DMS 273 (cell line): Measurements from ENCODE around the gene ZNF26.
"Not testable (repeated sequence)": the region's sequence is repeated elsewhere in the genome, so short reads cannot be mapped to it uniquely, and the experiment has no call there.

Experiments
- DNase-seq: peaks from one replicate; lab custom pipeline; 2025; ENCODE audit not compliant: unreplicated experiment; lab: John Stamatoyannopoulos, UW

ZNF26 gene

DNA sequence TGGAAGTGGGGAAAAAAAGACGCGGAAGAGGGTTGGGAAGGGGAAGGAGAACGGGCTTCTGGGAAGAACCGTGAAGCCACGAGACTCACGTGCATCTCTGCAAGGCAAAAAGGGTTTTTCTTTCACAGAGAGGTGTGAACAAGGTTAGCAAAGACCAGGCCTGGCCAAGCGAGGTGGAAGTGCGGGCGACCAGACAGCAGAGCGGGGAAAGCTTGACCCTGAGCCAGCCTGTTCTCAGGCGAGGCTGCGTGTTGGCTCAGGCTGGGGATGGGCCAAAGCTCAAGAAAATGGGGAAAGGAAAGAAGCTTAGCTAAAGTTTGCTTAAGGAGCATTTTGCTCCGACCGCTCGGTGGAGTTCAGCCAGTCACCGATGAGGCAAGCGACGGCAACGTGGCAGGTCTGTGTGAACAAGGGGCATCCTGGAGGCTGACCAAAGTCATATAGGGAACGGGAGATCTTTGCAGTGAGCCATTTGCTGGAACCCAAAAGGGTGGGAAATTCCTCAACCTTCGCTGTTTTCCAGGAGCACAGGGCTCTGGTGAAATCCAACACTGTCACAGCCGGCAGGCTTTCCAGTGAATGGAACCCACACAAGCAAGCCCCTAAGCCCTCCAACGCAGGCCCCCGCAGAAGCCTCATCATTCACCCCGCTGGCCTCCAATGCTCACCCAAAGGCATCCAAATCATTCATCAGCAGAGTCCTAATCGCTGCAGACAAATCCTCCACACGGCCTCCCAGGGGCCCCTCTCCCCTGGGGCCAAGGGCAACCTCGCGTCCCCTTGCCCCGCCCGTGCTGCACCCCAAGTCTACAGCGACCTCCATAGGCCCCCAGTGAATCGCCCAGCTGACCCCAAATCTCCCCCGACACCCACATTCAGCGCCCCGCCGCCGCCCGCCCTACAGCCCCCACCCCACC is 30.8 kb upstream of the ZNF26 start:
- peak; percentile 54 for DNase-seq

DNA sequence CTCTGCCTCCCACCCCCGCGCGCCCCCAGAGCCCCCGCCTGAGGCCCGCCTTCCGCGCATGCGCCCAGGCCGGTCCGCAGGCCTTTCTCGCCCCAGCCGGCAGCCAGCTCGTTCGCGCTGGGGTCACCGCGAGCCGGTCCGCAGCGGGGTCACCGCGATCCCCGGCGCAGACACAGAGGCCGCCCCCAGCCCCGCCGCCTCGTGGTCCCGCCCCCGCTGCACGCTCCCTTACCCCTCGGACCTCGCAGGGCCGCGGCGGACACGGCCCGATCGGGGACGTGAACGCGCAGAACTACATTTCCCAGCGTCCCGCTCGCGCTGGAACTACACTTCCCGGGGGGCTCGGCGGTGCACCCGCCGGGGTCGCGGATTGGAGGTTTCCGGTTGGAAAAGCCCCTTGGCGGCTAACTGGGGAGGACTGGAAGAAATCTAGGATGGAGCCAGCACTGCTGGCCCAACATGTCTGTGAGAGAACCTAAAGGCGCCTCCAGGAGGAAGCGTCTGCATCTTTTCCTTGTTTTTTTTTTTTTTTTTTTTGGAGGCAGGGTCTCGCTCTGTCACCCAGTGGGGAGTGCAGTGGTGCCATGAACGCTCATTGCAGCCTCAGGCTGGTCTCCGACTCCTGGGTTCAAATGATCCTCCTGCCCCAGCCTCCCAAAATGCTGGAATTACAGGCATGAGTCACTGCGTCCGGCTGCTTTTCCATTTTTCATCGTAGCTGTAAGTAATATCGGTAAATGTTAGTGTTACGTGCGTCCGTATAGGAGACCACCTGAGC is 30.0 kb upstream of the ZNF26 start, which contains the start of gene ZNF605:
TSS of gene ZNF605 (minus strand) at position 296 of the 778 bp plus-strand sequence. CDS start 10,671 bp downstream, outside the sequence.
- peak; percentile 94 for DNase-seq

DNA sequence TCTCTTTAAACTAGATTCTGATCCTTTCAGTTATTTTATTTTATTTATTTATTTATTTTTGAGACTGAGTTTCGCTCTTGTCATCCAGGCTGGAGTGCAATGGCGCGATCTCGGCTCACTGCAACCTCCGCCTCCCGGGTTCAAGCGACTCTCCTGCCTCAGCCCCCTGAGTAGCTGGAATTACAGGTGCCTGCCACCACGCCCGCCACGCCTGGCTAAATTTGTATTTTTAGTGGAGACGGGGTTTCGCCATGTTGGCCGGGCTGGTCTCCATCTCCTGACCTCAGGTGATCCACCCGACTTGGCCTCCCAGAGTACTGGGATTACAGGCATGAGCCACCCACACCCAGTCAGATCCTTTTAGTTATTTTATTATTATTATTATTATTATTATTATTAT is 24.4 kb upstream of the ZNF26 start:
- DNase-seq: not testable (repeated sequence)

DNA sequence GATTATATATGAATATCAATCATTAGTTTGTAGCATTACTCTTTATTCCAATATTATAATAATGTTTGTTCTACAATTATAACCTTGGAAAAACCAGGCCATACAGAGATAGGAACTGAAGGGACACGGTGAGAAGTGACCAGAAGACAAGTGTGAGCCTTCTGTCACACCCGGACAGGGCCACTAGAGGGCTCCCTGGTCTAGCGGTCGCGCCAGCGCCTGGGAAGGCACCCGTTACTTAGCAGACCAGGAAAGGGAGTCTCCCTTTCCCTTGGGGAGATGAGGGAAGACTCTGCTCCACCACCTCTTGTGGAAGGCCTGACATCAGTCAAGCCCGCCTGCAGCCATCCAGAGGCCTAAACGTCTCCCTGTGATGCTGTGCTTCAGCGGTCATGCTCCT is 22.2 kb upstream of the ZNF26 start:
- DNase-seq: peak; percentile 16

DNA sequence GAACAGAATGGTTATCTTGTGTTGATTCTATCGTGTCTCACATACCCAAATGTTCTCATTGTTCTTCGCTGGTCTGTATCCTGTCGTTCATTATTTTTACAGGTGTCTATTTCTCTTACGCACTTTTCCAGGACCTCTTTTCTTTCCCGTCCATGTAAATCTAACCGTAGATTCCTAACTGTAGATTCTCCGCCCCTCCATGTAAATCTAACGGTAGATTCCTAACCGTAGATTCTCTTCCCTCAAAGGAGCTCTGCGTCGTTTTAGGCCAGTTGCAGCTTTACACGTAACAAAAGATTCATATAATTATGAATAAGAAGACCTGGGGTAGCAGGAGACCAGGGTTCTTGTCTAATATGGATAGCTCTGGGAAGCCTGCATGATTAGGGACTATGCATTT is 20.4 kb upstream of the ZNF26 start:
- DNase-seq: no peak

DNA sequence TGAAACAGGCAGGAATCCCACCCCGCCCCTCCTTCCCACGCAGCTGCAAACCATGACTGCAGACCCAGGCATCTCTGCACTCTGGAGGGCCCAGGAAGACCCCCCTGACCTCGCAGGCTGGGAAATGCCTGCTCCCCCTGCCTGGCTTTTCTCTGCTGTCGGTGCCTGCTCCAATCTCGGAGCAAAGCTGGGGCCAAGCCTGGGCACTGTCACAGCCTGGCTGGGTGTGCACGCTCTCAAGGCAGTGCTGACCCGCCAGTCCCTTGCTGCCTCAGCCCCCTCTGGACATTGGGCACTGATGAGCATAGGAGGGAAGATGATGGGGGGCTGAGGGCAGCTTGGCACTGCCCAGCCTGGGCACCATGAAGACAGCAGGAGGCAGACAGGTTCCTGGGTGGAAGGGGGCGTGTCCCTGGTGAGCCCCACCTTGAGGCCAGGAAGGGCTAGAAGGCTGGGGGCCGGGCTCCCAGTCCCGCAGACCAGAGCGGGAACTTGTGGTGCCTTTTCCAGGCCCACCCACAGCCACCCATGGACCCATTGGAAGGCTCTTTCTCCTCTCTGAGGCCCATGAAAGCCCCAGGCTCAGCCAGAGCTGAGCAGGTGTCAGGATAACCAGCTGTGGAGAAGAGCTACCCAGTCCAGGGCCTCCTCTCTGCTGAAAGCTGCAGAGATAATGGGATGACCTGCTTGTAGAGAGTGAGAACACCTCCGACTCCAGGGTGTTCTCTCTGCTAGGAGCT is 19.3 kb upstream of the ZNF26 start:
- DNase-seq: no peak

DNA sequence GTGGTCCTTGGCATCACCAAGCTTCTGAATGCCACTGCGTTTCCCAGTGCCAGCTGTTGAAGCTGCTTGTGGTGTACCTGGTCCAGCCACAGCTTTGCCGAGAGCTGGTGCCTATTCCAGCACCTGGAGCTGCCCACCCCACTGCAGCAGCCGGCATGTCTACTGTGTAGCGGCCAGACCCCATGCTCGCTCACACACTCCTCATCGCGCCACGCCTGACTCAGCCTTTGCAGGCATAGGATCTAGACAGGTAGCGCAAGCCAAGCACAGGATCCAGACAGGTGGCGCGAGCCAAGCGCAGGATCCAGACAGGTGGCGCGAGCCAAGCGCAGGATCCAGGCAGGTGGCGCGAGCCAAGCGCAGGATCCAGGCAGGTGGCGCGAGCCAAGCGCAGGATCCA is 18.4 kb upstream of the ZNF26 start:
- no peak for DNase-seq

DNA sequence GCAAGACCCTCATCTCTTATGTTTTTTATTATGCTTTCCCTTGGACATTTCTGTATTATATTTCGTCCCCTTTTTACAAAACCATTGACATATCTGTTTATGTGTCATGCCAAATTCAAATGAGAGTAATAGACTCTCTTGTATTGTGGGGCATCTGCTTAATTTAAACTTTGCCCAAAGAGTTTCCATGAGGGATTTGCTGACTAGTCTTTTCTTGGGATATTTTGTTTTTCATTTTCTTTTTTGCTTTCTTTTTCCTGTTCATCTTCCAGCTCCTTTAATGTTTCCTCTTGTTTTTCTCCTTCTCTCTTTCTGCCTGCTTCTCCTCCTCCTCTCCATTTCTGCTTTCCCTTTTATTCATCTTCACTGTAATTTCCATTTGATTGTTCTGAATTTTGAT is 13.8 kb upstream of the ZNF26 start:
- DNase-seq: no peak

DNA sequence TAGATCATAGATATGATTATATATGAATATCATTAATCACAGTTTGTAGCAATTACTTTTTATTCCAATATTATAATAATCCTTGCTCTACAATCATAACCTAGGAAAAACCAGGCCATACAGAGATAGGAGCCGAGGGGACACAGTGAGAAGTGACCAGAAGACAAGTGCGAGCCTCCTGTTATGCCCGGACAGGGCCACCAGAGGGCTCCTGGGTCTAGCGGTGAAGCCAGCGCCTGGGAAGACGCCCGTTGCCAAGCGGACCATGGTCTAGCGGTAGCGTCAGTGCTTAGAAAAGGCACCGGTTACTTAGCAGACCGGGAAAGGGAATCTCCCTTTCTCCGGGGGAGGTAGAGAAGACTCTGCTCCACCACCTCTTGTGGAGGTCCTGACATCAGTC is 9.3 kb upstream of the ZNF26 start:
- peak; percentile 27 for DNase-seq

DNA sequence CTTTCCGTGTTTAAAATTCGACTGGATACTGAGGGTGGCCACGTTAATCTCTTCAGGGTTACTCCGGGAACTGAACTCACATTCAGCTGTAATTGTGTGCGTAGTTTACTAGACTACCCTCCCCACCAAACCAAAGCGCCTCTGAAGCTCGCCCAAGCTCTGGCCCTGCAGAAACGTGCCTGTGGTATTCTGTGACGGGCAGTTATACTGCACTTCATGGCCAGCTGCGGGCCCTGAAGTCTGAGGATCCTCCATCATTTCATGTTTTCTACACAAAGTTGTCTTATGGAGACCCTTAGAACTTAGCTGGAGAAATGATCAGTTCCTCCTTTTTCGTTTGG is 688 bp downstream of the ZNF26 start:
- peak; percentile 52 for DNase-seq

DNA sequence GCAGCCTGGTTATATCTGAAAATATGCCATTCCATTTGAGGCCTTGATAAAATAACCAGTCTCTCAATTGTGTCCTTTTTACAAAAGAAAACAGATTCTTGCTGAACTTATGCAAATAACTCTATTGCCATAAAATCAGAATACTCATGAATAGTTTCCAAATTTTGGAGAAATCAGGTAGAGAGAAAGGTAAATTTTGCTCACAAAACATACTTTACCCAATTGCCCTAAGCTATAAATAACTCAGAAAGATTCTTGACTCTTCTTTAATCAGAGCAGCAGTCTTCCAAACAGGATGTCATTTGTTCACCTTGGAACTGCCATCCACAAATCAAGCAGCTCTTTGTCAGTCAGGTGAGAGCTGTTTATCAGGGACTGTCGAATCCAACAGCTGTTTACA is 12.6 kb downstream of the ZNF26 start:
- DNase-seq: no peak

DNA sequence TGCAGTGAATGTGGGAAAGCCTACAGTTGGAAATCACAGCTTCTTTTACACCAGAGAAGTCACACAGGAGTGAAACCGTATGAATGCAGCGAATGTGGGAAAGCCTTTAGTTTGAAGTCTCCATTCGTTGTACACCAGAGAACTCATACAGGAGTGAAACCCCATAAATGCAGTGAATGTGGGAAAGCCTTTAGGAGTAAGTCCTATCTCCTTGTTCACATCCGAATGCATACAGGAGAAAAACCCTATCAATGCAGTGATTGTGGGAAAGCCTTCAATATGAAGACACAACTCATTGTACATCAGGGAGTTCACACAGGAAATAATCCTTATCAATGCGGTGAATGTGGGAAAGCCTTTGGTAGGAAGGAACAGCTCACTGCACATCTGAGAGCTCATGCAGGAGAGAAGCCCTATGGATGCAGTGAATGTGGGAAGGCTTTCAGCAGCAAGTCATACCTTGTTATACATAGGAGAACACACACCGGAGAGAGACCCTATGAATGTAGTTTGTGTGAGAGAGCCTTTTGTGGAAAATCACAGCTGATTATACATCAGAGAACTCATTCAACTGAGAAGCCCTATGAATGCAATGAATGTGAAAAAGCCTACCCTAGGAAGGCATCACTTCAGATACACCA is 24.6 kb downstream of the ZNF26 start:
- DNase-seq: no peak

DNA sequence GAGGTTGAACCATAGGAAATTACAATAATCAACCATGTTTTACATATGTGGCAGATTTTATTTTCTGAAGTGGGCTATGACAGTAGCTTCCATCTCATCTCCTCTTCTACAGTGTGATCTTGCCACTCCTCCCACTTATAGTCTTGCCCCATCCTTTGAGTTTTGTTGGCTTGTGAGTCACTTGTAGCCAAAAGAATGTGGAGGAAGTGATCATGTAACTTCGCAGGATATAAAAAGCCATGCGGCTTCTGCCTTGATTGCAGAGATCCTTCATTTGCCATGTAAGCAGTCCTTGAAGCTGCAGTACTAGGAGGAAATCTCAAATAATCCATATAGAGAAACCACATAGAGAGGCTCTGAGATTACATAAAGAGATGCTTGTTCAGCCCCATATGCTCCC is 37.4 kb downstream of the ZNF26 start:
- DNase-seq: no peak

DNA sequence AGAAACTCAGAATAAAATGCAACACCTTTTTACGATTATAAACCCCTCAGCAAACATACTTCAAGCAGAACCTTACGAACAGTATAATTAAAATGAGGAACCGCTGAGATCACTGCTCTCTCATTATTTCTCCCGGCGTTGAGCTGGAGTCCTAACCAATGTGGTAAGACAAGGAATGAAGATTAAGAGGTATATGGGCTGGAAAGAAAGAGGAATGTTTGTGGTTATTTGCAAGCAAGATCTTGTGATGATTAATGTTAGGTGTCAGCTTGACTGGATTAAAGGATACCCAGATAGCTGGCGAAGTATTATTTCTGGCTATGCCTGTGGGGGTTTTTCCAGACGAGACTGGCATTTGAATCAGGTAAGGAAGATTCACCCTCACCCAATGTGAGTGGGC is 40.8 kb downstream of the ZNF26 start:
- DNase-seq: no peak

DNA sequence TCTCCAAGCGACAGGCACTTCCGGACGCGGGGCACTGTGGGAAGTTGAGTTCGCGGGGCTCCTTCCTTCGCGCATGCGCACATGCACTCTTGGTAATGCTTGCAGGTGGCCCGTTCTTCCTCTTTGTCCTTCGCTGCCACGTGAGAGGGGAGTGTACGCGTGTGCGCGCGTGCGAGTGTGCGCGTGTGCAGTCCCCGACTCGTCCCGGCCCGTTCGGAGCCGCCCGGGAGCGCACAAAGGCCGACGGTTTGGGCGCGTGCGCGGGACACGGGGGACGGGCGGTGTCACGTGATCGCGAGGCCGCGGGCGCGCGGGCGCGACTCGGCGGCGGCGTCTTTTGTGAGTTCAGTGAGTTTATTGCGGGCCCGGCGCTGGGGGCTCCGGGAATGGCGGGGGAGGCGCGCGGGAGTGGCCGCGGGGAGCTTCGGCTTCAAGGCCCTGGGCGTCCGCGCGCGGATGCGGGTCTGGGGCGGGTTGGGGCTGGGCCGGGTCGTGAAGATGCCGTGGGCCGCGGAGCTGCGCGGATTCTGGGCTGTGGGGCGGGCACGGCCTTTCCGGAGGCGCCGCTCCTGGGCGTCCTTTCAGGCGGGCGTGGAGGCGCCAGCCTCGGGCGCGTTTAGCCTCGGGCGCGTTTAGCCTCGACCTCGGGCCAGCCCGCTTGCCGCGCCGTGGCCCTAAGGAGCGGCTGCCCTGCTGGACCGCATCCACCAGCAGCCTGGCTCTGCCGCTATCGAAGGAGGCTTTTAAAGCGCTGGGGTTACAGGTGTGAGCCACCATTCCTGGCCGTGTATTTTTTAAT is 51.2 kb downstream of the ZNF26 start, which contains the start of gene ZNF84:
TSS of gene ZNF84 (plus strand) at position 303 of the 799 bp plus-strand sequence. CDS start 3,959 bp downstream, outside the sequence.
- peak; percentile 98 for DNase-seq

DNA sequence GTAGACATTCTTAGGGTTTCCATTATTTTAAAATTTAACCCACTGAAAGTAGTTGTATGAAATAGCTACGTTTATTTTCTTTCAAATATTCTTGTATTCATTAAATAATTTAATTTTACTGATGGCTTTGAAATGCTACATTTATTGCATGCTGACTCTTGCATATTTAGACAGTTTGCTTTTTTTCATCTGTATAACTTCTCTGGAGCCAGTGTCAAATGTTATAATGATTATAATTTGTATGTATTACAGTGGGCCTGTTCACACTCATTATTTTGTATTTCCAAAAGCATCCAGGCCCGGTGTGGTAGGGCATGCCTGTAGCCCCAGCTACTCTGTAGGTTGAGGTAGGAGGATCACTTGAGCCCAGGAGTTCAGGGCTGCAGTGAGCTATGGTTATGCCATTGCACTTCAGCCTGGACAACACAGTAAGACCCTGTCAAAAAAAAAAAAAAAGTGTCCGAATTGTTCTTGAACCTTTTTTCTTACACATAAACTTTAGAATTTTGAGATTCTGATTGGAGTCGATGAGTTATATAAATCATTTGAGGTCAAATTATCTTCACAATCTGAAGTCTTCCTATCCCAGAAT is 52.0 kb downstream of the ZNF26 start:
- DNase-seq: peak; percentile 17

DNA sequence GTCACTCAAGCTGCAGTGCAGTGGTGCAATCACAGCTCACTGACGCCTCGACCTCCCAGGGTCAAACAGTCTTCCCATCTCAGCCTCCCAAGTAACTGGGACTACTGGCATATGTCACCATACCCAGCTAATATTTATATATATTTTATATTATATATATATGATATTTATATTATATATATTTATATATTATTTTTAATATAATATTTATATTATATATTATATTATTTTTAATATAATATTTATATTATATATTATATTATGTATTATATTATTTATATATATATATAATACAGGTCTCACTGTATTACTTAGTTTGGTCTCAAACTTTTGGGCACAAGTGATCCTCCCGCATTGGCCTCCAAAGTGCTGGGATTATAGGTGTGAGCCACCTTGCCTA is 60.5 kb downstream of the ZNF26 start:
- DNase-seq: no peak

DNA sequence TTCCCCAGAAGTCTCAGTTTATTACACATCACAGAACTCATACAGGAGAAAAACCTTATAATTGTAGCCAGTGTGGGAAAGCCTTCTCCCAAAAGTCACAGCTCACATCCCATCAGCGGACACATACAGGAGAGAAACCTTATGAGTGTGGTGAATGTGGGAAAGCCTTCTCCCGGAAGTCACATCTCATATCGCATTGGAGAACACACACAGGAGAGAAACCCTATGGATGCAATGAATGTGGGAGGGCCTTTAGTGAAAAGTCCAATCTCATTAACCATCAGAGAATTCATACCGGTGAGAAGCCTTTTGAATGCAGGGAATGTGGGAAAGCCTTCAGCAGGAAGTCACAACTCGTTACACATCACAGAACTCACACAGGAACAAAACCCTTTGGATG is 71.3 kb downstream of the ZNF26 start:
- no peak for DNase-seq

DNA sequence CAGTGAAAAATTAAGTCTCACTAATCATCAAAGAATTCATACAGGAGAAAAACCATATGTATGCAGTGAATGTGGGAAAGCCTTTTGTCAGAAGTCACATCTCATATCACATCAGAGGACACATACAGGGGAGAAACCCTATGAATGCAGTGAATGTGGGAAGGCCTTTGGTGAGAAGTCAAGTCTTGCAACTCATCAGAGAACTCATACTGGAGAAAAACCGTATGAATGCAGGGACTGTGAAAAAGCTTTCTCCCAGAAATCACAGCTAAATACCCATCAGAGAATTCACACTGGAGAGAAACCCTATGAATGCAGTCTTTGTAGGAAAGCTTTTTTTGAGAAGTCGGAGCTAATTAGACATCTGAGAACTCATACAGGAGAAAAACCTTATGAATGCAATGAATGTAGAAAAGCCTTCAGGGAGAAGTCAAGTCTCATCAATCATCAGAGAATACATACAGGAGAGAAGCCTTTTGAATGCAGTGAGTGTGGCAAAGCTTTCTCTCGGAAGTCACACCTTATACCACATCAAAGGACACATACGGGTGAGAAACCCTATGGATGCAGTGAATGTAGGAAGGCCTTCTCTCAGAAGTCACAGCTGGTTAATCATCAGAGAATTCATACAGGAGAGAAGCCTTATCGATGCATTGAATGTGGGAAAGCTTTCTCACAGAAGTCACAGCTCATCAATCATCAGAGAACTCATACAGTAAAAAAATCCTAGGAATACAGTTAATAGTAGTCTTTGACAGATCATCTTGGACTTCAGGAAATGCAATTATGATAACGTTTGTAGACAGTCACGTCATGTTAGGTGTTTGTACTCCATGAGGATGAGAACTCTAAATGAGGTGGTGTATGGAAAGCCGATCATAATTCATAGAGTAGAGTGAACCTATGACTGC is 72.3 kb downstream of the ZNF26 start:
- DNase-seq: no peak
